GM04503 (cell line): ENCODE measurements around the gene CTXN1.
"Not testable (repeated sequence)": the region's sequence is repeated elsewhere in the genome, so short reads cannot be mapped to it uniquely, and the experiment has no call there.

Source experiments
- DNase-seq: peaks from one replicate; pipeline ENCODE4 v3.0.0-alpha.2; 2012; ENCODE audit warnings: low read depth

The CTXN1 gene

DNA sequence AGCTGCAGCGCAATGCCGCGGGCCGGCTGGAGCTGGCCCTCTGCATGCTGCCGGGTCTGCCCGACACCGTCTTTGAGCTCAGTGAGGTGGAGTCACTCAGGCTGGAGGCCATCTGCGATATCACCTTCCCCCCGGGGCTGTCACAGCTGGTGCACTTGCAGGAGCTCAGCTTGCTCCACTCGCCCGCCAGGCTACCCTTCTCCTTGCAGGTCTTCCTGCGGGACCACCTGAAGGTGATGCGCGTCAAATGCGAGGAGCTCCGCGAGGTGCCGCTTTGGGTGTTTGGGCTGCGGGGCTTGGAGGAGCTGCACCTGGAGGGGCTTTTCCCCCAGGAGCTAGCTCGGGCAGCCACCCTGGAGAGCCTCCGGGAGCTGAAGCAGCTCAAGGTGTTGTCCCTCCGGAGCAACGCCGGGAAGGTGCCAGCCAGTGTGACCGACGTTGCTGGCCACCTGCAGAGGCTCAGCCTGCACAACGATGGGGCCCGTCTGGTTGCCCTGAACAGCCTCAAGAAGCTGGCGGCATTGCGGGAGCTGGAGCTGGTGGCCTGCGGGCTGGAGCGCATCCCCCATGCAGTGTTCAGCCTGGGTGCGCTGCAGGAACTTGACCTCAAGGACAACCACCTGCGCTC, 26.1 kb downstream of the CTXN1 start:
- DNase-seq: no peak

GRCh38 chr19:7898967-7899366, 27.0 kb downstream of the CTXN1 start:
- DNase-seq: no peak

GRCh38 chr19:7897292-7897691, 28.6 kb downstream of the CTXN1 start:
- DNase-seq: no peak

DNA sequence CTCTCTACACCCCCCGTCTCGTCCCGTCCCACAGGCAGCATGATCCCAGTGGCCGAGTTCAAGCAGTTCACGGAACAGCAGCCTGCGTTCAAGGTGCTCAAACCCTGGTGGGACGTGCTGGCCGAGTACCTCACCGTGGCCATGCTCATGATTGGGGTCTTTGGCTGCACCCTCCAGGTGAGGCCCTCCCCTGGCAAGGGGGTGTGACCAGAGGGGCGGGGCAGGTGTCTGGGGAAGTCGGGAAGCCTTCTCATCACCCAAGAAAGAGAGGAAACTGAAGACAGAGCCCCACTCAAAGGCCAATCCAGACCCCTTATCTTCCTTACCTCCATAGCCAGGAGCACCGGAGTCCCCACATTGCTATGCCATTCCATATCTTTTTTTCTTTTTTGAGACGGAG, 30.4 kb downstream of the CTXN1 start:
- DNase-seq: no peak

DNA sequence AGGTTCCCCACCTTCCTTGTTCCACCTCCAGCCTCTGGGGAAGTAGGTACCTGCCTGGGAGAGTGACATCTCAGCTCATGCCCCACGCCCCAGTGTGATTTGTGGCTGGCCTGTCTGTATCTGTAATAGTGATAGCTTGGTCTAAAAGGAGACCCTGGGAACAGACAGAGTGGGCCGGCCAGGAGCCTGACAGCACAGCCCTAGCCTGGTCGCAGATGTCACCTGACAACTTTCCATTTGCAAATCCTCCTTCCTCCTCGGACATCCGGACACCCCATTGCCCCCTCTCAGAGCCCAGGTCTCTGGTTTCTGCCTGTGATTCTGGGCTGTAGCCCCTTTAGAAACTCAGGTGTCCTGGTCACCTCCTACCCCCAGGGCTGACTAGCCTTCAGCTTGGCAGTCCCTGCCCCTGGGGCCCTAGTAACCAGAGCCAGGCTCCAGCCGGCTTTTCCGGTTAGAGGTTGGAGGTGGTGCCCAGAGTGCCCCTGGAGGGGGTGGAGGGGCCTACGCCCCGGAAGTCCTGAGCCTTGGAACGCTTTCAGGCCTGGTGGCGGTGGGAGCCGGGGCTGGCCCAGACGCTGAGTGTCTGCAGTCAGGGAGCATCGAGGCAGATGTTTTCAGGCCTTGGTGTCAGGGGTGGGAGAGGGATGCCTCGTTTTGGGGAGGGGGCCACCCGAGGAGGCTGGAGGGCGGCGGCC, 31.2 kb downstream of the CTXN1 start:
- no peak for DNase-seq

GRCh38 chr19:7893362-7894101, 32.4 kb downstream of the CTXN1 start:
- DNase-seq: not testable (repeated sequence)

- DNase-seq: no peak
Observed at GRCh38 chr19:7888826-7889217, 37.1 kb downstream of the CTXN1 start.

GRCh38 chr19:7888145-7888825, 37.6 kb downstream of the CTXN1 start, which contains the start of gene LRRC8E:
Gene LRRC8E, plus strand, starts transcription at chr19:7888510. Its CDS starts 7,094 bp downstream, at chr19:7895604.
- no peak for DNase-seq

DNA sequence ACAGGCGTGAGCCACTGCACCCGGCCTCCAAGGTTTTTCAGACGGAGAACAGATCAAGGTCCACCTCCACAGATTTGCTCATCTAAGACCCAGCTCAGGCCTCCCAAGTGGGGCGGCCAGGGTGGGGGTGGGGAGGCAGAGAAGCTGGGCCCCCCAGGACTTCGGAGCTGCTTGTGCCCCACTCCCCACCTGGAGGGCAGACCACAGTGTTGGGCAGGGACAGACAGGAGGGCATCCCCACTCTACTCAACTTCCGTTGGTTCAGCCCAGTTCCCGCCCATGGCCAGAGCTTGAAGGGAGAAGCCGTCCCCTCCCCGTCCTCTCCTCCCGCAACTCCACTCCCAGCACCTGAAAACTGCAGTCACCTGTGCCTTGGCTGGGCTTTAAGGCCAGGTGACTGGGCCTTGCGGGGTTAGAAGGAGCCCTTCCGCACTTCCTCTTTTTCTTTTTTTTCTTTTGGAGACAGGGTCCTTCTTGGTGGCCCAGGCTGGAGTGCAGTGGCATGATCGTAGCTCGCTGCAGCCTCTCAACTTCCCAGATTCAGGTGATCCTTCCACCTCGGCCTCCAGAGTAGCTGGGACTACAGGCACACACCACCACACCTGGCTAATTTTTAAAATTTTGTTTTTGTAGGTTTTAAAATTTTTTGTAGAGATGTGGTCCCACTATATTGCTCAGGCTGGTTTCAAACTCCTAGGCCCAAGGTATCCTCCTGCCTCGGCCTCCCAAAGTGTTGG, 38.4 kb downstream of the CTXN1 start:
- DNase-seq: no peak

GRCh38 chr19:7885818-7886217, 40.1 kb downstream of the CTXN1 start:
- DNase-seq: no peak

- DNase-seq: peak; percentile 33
Observed at GRCh38 chr19:7883796-7884570, 42.0 kb downstream of the CTXN1 start.

- no peak for DNase-seq
Observed at GRCh38 chr19:7883105-7883504, 42.8 kb downstream of the CTXN1 start.

DNA sequence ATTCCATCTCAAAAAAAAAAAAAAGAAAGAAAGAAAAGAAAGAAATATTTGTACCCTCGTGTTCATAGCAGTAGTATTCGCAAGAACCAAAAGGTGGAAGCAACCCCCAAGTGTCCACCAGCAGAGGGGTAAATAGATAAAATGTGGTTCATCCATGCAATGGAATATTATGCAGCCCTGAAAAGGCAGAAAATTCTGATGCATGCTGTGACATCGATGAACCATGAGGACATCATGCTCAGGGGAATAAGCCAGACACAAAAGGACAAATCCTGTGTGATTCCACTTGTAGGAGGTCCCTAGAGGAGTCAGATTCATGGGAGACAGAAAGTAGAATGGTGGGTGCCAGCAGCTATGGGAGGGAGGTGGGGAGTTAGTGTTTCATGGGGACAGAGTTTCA, 44.0 kb downstream of the CTXN1 start:
- no peak for DNase-seq

- no peak for DNase-seq
Observed at GRCh38 chr19:7879836-7880235, 46.1 kb downstream of the CTXN1 start.

DNA sequence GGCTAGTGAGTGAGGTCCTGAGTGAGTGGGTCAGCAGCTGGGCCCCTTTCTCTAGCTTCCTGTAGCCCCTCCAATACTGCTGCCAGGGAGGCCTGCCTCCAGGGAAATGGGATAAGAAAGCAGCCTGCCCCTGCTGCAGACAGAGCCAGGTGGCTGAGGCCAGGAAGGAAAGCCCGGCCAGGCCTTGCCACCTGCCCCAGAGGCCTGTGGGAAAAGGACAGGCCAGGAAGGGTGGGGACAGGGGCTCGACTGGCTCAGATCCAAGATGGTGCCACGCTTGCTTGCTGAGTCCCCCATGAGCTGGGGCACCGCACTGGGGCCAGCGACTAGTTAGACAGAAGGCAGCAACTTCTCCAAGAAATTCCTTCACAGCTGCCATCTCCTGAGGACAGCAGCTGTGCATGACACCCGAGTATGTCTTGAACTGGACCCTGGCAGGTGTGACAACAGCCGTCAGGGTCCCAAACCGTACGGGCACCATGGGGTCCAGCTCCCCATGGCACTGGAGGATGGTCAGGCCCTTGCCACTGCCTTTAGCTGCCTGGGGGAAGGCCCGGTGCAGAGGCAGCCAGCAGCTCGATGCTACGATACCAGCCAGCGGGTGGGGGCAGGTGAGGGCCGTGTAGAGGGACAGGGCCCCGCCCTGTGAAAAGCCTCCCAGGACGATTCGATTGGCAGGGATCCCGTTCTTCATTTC, 46.7 kb downstream of the CTXN1 start:
- no peak for DNase-seq

DNA sequence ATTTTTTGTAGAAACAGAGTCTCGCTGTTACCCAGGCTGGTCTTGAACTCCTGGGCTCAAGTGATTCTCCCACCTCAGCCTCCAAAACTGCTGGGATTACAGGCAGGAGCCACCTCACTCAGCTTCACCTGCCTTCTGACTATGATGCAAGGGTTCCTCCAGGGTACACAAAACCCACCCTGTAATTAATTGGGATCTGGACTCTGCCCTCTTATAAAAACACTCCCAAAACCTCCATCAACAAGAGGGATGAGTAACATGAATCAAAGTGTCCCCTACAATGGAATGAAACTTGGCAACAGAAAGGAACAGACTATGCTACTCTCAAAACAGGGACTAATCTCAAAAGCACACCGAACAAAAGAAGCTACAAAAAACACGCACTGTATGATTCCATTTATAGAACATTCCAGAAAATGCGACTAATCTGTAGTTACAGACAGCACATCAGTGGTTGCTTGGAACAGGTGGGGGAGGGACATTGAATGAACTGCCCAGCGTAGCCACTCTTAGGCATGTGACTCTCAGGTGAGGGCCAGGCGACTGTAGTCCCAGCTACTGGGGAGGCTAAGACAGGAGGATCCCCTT, 48.6 kb downstream of the CTXN1 start:
- DNase-seq: no peak

DNA sequence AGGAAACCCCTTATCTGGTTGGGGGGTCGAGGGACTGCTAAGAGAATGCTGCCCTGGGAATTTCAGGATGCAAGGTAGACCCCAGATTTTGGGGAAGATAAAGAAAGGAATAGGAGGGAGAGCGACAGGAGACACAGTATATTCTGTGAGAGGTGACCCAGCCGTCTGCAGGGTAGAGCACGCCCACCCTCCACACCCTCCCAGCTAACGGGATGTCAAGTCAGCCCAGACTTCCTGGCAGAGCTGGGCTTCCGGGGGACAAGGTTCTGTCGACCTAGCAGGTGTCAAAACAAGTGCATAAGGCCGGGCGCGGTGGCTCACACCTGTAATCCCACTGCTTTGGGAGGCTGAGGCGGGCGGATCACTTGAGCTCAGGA, 51.0 kb downstream of the CTXN1 start:
- no peak for DNase-seq
